ENCODE measurements around the gene CEPT1. TPM values are rescaled to one million over a fixed set of nuclear protein-coding genes. Genes with fewer than 3 reads are reported as not detected.

Gene CEPT1
- total RNA-seq, 1 donor = 59.2 TPM

DNA sequence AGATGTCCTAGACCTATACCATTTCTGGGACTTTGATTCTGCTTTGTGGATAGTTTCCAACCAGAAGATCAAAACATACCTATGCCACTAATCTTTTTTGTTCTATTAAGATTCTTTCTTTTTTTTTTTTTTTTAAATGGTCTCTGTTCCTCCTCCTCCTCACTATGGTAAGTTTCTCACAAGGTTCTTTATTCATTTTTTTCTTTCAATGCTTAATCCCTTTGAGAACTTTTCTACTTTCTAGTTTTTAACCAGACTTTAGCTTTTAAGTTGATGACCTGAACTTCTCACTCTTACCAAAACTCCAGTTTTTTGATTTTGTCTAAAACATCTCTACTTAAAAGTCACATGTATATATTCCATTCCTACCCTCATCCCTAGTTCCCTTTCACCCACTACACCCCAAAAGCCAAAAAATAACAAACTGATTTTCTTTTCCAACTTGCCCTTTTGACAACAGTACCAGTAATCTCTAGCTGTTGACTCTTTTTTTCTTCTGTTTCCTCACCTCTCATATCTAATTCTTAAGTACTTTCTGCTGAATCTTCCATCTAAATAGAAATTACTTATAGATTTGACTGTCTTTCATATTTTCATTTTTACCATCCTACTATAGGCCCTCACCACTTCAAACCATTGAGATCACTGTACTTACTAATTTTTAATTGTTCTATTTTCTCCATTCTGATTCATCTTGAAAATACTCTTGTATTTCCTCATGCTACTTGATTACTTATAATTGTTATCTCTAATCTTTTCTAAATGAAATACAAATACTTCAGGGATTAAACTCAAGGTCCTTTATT is 6.1 kb downstream of the CEPT1 start:
- H3K4me3 ChIP-seq (ENCODE audit: low read depth, low read length) = no peak overlapping the region
- no peak for TF ChIP-seq CTCF (IDR thresholded peaks at IDR 0.05; ENCODE audit: insufficient read depth, low read depth, low read length)
- no peak for DNase-seq (ENCODE audit: low read depth)

GRCh38 chr1:111147948-111148347 is 7.9 kb downstream of the CEPT1 start:
- TF ChIP-seq CTCF (IDR thresholded peaks at IDR 0.05; ENCODE audit: insufficient read depth, low read depth, low read length) = no peak
- no peak overlapping the region for H3K4me3 ChIP-seq (ENCODE audit: low read depth, low read length)
- no peak for DNase-seq (ENCODE audit: low read depth)

- DNase-seq (ENCODE audit: low read depth) = no peak
- H3K4me3 ChIP-seq (ENCODE audit: low read depth, low read length) = no peak overlapping the region
- no peak for TF ChIP-seq CTCF (IDR thresholded peaks at IDR 0.05; ENCODE audit: insufficient read depth, low read depth, low read length)
Observed at GRCh38 chr1:111148376-111148881, 8.4 kb downstream of the CEPT1 start.

- H3K4me3 ChIP-seq (ENCODE audit: low read depth, low read length) = no peak overlapping the region
- no peak for DNase-seq (ENCODE audit: low read depth)
- TF ChIP-seq CTCF (IDR thresholded peaks at IDR 0.05; ENCODE audit: insufficient read depth, low read depth, low read length) = no peak
Observed at GRCh38 chr1:111151838-111152237, 11.8 kb downstream of the CEPT1 start.

GRCh38 chr1:111154021-111154999 is 14.3 kb downstream of the CEPT1 start:
- no peak for TF ChIP-seq CTCF (IDR thresholded peaks at IDR 0.05; ENCODE audit: insufficient read depth, low read depth, low read length)
- peak; percentile 21 for DNase-seq (ENCODE audit: low read depth)
- no peak overlapping the region for H3K4me3 ChIP-seq (ENCODE audit: low read depth, low read length)

- no peak overlapping the region for H3K4me3 ChIP-seq (ENCODE audit: low read depth, low read length)
- no peak for TF ChIP-seq CTCF (IDR thresholded peaks at IDR 0.05; ENCODE audit: insufficient read depth, low read depth, low read length)
- DNase-seq (ENCODE audit: low read depth) = peak; percentile 14
Observed at GRCh38 chr1:111157431-111157830, 17.4 kb downstream of the CEPT1 start.
